Aorta (tissue), 5 donors: ENCODE data around the gene OR52I2. TPM values are rescaled to one million over a fixed set of nuclear protein-coding genes. Genes with fewer than 3 reads are reported as not detected.

Experiments
- ATAC-seq: fragments of 200-7000 bp; cut with Tn5 transposase; one replicate; pipeline ENCODE4 v1.9.1; 2022; ENCODE audit warnings: moderate library complexity; ENCODE audit not compliant: low FRiP score
- DNase-seq, 2 donors: peaks; one replicate each; pipeline ENCODE4 v3.0.0-alpha.2; 2020
- H3K27ac ChIP-seq, 2 donors: one replicate each; pipeline ENCODE4 v1.5.1; 2013; ENCODE audit warnings: low read length in 2 of 2, mild to moderate bottlenecking in 2 of 2, moderate library complexity in 2 of 2, control low read depth in 1 of 2, inconsistent platforms in 1 of 2, low read depth in 1 of 2
- H3K27me3 ChIP-seq, 2 donors: one replicate each; pipeline ENCODE4 v1.6.1; 2013; ENCODE audit warnings: control low read depth in 1 of 2, low read length in 1 of 2, mild to moderate bottlenecking in 1 of 2, moderate library complexity in 1 of 2; ENCODE audit not compliant: insufficient read depth in 2 of 2, control insufficient read depth in 1 of 2
- H3K36me3 ChIP-seq, 2 donors: one replicate each; pipeline ENCODE4 v1.6.1; 2013; ENCODE audit warnings: control low read depth in 1 of 2, low read length in 1 of 2, mild to moderate bottlenecking in 1 of 2; ENCODE audit not compliant: insufficient read depth in 2 of 2, control insufficient read depth in 1 of 2
- H3K4me1 ChIP-seq, 2 donors: one replicate each; pipeline ENCODE4 v1.6.1; 2013; ENCODE audit warnings: low read length in 2 of 2, control low read depth in 1 of 2, mild to moderate bottlenecking in 1 of 2, moderate library complexity in 1 of 2; ENCODE audit not compliant: insufficient read depth in 2 of 2, control insufficient read depth in 1 of 2
- H3K4me3 ChIP-seq, 2 donors: one replicate each; pipeline ENCODE4 v1.5.1; 2013; ENCODE audit warnings: low read length in 2 of 2, control low read depth in 1 of 2, mild to moderate bottlenecking in 1 of 2
- H3K9me3 ChIP-seq: one replicate; pipeline ENCODE4 v1.6.1; 2013; ENCODE audit warnings: mild to moderate bottlenecking, low read length; ENCODE audit not compliant: control insufficient read depth
- WGBS, 2 donors: extraction: QIAGEN DNeasy Blood & Tissue Kit; methylation state at CpG; one replicate each; pipeline ENCODE4 v1.1.7; 2013; 5-methylcytosine and 5-hydroxymethylcytosine counted together
- intact Hi-C, 2 donors: fragments of 100-400 bp; cut with DNase I; formaldehyde crosslinking; loops; one replicate each; pipeline versions ENCODE4 v1.14.2 to v1.15.0; 2022
- polyA plus RNA-seq, 2 donors: library from polyadenylated mRNA; stranded (reverse); fragments of 200-250 nt; gene quantifications; one replicate each; pipeline ENCODE4 v1.2.3, GENCODE V29; 2013
- total RNA-seq, 2 donors: library from RNA; stranded (reverse); fragmentation: NEBNext Ultra II Directional; extraction: Animal tissue kit (Norgen Biotek cat#: 25700); gene quantifications; one replicate each; pipeline ENCODE4 v1.2.1, GENCODE V29; 2021
- donor health status: healthy with polysubstance abuse.
- donor health status: Bipolar disorder and iron deficiency.
- donor health status: DM: no; HTN: no; CAD: no.
- donor health status: DM: no; HTN: no; CAD: no.
- donor health status: DM: yes; HTN: yes; CAD: no.

OR52I2 gene
- total and polyA plus RNA-seq, 4 donors: not detected

- Histone ChIP-seq H3K4me1 (no peaks in the 10 kb centered on the region), H3K9me3 (no peaks in the 10 kb centered on the region), H3K27ac (no peak overlapping the region), H3K36me3 (no peaks in the 10 kb centered on the region), H3K4me3 (no peak overlapping the region), H3K27me3 (no peaks in the 10 kb centered on the region)
- WGBS, 2 donors: 64 to 66% methylated on average over 8 of the region's 8 CpGs
- intact Hi-C loops: no loop called here
- ATAC-seq (no peak), DNase-seq (no peak)
Measured at GRCh38 chr11:4559527-4560440, 21.8 kb upstream of the OR52I2 start.

GRCh38 chr11:4560467-4560866, 21.1 kb upstream of the OR52I2 start:
- DNase-seq (no peak), ATAC-seq (no peak)
- Histone ChIP-seq H3K4me1 (no peaks in the 10 kb centered on the region), H3K27ac (no peak overlapping the region), H3K36me3 (no peaks in the 10 kb centered on the region), H3K4me3 (no peak overlapping the region), H3K27me3 (no peaks in the 10 kb centered on the region), H3K9me3 (no peaks in the 10 kb centered on the region)
- intact Hi-C loops: no loop called here
- 94 to 95% methylated on average over 1 of the region's 1 CpG for WGBS, 2 donors

GRCh38 chr11:4565371-4565770, 16.2 kb upstream of the OR52I2 start:
- no peak overlapping the region for H3K4me3 ChIP-seq
- H3K27me3 ChIP-seq: no peaks in the 10 kb centered on the region
- H3K36me3 ChIP-seq: no peaks in the 10 kb centered on the region
- ATAC-seq: no peak
- no peak for DNase-seq
- intact Hi-C loops: no loop called here
- H3K9me3 ChIP-seq: no peaks in the 10 kb centered on the region
- no peak overlapping the region for H3K27ac ChIP-seq
- 83 to 95% methylated on average over 2 to 3 of the region's 3 CpGs for WGBS, 2 donors
- no peaks in the 10 kb centered on the region for H3K4me1 ChIP-seq

- no peaks in the 10 kb centered on the region for H3K36me3 ChIP-seq
- H3K4me1 ChIP-seq: no peaks in the 10 kb centered on the region
- 90 to 94% methylated on average over 18 of the region's 18 CpGs for WGBS, 2 donors
- H3K4me3 ChIP-seq: no peak overlapping the region
- H3K27ac ChIP-seq: no peak overlapping the region
- H3K9me3 ChIP-seq: no peaks in the 10 kb centered on the region
- peak; percentile 31 for ATAC-seq
- intact Hi-C loops: no loop called here
- no peaks in the 10 kb centered on the region for H3K27me3 ChIP-seq
- DNase-seq: no peak
Measured at GRCh38 chr11:4569075-4569474, 12.5 kb upstream of the OR52I2 start.

- ATAC-seq (no peak), DNase-seq (no peak)
- Histone ChIP-seq H3K4me1 (no peaks in the 10 kb centered on the region), H3K27ac (no peak overlapping the region), H3K27me3 (no peaks in the 10 kb centered on the region), H3K36me3 (no peaks in the 10 kb centered on the region), H3K9me3 (no peaks in the 10 kb centered on the region), H3K4me3 (no peak overlapping the region)
- 65 to 66% methylated on average over 3 of the region's 3 CpGs for WGBS, 2 donors
- intact Hi-C loops: no loop called here
Measured at GRCh38 chr11:4576880-4577279, 4.7 kb upstream of the OR52I2 start.

- Histone ChIP-seq H3K4me3 (no peak overlapping the region), H3K9me3 (no peaks in the 10 kb centered on the region), H3K4me1 (no peaks in the 10 kb centered on the region), H3K27me3 (no peaks in the 10 kb centered on the region), H3K27ac (no peak overlapping the region), H3K36me3 (no peaks in the 10 kb centered on the region)
- WGBS, 2 donors: 75 to 85% methylated on average over 2 of the region's 2 CpGs
- ATAC-seq: no peak
- DNase-seq: no peak
- intact Hi-C loops: no loop called here
Measured at GRCh38 chr11:4577761-4578160, 3.8 kb upstream of the OR52I2 start.

- WGBS, 2 donors: 35 to 55% methylated on average over 6 of the region's 6 CpGs
- Histone ChIP-seq H3K27ac (no peak overlapping the region), H3K36me3 (no peaks in the 10 kb centered on the region), H3K9me3 (no peaks in the 10 kb centered on the region), H3K27me3 (no peaks in the 10 kb centered on the region), H3K4me1 (no peaks in the 10 kb centered on the region), H3K4me3 (no peak overlapping the region)
- intact Hi-C loops: no loop called here
- DNase-seq (no peak), ATAC-seq (no peak)
Measured at GRCh38 chr11:4578624-4579023, 2.9 kb upstream of the OR52I2 start.

- no peaks in the 10 kb centered on the region for H3K4me1 ChIP-seq
- ATAC-seq: no peak
- H3K27ac ChIP-seq: no peak overlapping the region
- 80 to 81% methylated on average over 1 of the region's 1 CpG for WGBS, 2 donors
- H3K36me3 ChIP-seq: no peaks in the 10 kb centered on the region
- intact Hi-C loops: no loop called here
- no peak for DNase-seq
- H3K9me3 ChIP-seq: no peaks in the 10 kb centered on the region
- H3K27me3 ChIP-seq: no peaks in the 10 kb centered on the region
- no peak overlapping the region for H3K4me3 ChIP-seq
Measured at GRCh38 chr11:4580124-4580523, 1.4 kb upstream of the OR52I2 start.

GRCh38 chr11:4589017-4589416, 7.5 kb downstream of the OR52I2 start:
- no peak overlapping the region for H3K27ac ChIP-seq
- no peaks in the 10 kb centered on the region for H3K4me1 ChIP-seq
- no peaks in the 10 kb centered on the region for H3K9me3 ChIP-seq
- ATAC-seq (no peak), DNase-seq (no peak)
- no peaks in the 10 kb centered on the region for H3K27me3 ChIP-seq
- intact Hi-C loops: no loop called here
- 80 to 82% methylated on average over 3 of the region's 3 CpGs for whole genome bisulfite sequencing, 2 donors
- H3K4me3 ChIP-seq: no peak overlapping the region
- no peaks in the 10 kb centered on the region for H3K36me3 ChIP-seq
